Fibroblast of mammary gland (primary cell): Measurements from ENCODE around the gene TMC4.

Experiments
- DNase-seq: peaks from one replicate; pipeline ENCODE4 v3.0.0-alpha.2; 2010; ENCODE audit warnings: low read depth
- H3K4me3 ChIP-seq: 2 replicates; pipeline ENCODE4 v1.5.1; 2011; ENCODE audit warnings: low read depth, mild to moderate bottlenecking, low read length, moderate library complexity; ENCODE audit not compliant: control insufficient read depth
- TF ChIP-seq, protein P1 (sequence below): conservative IDR thresholded peaks from 2 replicates; pipeline ENCODE4 v1.5.1; 2011; ENCODE audit warnings: low read depth, low read length, inconsistent platforms; ENCODE audit not compliant: control insufficient read depth, insufficient read depth

Gene TMC4

DNA sequence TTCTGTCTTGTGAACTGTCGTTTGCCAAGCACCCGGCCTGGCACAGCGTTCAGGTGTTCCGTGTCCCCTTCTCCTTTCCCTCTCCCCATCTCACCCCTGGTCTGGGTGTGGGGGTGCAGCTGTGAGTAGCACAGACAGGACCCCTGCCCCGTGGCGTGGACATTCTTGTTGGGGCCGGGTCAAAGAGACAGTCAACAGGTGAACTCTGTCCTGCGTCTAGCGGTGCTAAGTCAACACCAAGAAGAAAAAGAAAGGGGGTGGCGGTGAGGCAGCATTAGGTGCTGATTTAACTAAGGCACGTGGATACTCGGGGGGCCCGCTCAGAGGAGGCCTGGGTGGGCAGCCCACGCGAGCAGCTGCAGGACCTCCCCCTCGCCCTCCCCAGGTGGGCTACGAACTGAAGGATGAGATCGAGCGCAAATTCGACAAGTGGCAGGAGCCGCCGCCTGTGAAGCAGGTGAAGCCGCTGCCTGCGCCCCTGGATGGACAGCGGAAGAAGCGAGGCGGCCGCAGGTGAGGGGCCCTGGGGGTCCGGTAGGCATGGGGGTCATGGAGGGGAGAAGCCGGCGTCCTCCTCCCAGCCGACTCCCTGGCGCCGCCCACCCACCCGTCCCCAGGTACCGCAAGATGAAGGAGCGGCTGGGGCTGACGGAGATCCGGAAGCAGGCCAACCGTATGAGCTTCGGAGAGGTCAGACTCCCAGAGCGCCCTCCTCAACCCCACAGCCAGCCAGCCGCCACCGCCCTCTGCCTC lies 45.1 kb downstream of the TMC4 start:
- no peak overlapping the region for H3K4me3 ChIP-seq
- TF ChIP-seq, protein P1, sequence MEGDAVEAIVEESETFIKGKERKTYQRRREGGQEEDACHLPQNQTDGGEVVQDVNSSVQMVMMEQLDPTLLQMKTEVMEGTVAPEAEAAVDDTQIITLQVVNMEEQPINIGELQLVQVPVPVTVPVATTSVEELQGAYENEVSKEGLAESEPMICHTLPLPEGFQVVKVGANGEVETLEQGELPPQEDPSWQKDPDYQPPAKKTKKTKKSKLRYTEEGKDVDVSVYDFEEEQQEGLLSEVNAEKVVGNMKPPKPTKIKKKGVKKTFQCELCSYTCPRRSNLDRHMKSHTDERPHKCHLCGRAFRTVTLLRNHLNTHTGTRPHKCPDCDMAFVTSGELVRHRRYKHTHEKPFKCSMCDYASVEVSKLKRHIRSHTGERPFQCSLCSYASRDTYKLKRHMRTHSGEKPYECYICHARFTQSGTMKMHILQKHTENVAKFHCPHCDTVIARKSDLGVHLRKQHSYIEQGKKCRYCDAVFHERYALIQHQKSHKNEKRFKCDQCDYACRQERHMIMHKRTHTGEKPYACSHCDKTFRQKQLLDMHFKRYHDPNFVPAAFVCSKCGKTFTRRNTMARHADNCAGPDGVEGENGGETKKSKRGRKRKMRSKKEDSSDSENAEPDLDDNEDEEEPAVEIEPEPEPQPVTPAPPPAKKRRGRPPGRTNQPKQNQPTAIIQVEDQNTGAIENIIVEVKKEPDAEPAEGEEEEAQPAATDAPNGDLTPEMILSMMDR: no peak
- DNase-seq: no peak

GRCh38 chr19:54125713-54126112 lies 47.2 kb downstream of the TMC4 start:
- H3K4me3 ChIP-seq: no peak overlapping the region
- DNase-seq: no peak
- TF ChIP-seq, protein P1: no peak

DNA sequence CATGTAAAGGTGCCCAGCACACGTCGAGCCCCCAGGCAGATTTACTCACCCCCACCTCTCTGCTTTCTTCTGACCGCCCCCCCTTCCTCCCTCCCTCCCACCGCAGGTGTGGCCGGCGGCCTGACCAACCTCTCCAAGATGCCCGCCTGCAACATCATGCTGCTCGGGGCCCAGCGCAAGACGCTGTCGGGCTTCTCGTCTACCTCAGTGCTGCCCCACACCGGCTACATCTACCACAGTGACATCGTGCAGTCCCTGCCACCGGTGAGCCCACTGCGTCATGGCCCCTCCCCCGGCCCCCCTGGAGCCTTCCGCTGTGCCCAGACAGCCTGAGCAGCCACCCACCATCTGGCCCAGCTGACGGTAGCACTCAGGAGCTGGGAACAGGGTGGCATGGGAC lies 48.6 kb downstream of the TMC4 start:
- no peak for DNase-seq
- TF ChIP-seq, protein P1: no peak
- H3K4me3 ChIP-seq: no peak overlapping the region

DNA sequence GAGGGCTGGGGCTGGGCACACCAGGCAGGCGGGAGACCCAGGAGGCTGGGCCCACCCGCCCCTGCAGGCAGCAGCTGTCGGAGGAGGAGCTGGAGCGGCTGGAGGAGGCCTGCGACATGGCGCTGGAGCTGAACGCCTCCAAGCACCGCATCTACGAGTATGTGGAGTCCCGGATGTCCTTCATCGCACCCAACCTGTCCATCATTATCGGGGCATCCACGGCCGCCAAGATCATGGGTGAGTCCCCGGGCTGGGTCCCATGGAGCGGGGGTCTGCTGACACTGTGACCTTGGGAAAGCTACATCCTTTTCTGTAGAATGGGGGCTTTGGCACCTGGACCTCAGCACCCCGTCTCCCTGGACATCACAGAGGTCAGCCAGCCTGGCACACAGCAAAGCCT lies 49.3 kb downstream of the TMC4 start:
- no peak overlapping the region for H3K4me3 ChIP-seq
- TF ChIP-seq, protein P1: no peak
- DNase-seq: no peak

DNA sequence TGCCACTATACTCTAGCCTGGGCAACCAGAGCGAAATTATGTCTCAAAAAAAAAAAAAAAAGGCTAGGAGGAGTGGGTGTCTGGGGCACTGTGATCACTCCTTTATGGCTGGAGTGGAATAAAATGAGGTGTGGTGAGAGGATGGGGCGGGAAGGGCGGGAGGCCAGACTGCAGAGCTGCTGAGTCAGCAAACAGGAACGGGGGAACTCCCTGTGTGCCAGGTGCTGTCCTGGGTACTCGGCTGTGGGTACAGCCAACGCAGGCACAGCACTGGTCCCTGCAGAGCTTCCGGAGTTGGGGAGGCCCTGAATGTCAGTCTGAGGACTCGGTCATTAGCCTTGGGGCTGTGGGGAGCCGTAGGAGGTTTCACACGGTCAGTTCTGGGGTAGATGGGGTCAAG lies 51.7 kb downstream of the TMC4 start:
- TF ChIP-seq, protein P1: no peak
- no peak overlapping the region for H3K4me3 ChIP-seq
- DNase-seq: no peak

- peak; percentile 98 for DNase-seq
- TF ChIP-seq, protein P1: no peak
- peak within 1 kb of the TSS; percentile 92 for H3K4me3 ChIP-seq
Measured at GRCh38 chr19:54115109-54116063, 57.6 kb downstream of the TMC4 start, which contains the start of the genes PRPF31 and TFPT. TSS of gene PRPF31 (plus strand) at chr19:54115754. CDS start at chr19:54118279, 2,525 bp downstream. TSS of gene TFPT (minus strand) at chr19:54115657. CDS start at chr19:54115269, 388 bp downstream.
